ENCODE data around the gene USP54.
"Not testable (repeated sequence)": the region's sequence is repeated elsewhere in the genome, so short reads cannot be mapped to it uniquely, and the experiment has no call there.

Gene USP54

DNA sequence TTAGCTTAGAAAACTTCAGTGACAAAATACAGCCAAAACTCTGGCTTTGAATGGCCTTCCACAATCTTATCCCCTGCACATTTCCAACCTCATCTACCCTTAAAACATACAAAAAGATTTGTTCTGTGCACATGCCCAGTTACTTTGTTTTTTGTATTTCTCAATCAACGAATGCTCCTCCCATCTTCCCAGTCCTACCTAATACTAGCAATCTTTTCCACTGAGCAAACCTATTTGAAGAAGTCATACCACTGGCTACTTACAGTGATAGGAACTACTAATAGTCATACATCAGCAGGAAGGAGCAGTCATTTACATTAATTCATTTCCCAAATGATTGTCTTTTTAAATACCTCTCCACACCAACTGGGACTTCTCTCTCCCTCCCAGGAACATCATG, 2.5 kb downstream of the USP54 start:
- DNase-seq (ENCODE audit: low read depth in 2 of 2): no peak

DNA sequence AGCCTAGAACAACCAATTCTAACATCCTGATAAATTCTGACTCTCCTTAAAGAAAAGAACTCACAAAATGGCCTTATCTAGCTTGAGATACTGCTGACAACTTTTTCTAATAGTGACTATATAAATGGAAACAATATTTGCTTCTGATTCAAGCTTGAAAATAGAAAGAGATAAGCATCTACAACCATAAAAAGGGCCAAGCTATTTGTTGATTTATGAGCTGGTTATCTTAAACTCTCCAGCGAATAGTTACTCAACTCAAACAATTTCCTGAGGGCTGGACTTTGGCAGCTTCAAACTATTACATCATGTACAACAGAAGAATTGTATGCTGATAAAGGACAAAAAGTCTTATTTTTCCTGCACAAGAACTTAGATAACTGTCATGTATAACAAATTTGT, 4.6 kb downstream of the USP54 start:
- DNase-seq (ENCODE audit: low read depth in 2 of 2): no peak

DNA sequence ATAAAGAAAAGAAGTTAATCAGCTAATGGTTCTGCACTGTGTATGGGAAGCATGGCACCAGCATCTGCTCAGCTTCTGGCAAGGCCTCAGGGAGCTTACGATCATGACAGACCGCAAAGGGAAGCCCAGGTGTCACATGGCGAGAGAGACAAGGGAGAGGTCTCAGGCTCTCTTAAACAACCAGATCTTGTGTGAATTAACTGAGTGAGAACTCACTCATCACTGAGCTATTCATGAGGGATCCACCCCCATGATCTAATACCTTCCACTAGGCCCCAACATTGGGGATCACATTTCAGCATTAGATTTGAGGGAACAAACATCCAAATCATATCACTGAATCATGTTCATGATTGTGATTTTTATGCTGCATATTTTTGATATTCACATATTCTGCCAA, 5.8 kb downstream of the USP54 start:
- DNase-seq (ENCODE audit: low read depth in 2 of 2): no peak

DNA sequence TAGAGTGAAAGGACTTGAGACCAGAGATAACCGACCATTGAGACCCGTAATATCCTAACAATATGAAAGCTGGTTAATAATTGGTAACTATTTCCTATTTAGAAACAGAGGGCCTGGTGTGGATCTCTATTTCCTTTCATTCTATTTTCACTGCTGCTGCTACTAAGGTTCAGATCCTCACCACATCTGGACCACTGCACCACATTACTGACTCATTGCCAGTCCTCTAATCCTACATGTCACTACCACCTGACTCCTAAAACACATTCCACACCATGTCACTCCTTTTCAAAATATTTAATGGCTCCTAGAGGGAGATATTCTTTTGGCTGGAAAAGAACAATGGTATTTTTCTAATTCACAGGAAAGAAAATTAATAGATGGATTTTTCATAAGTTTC, 6.4 kb downstream of the USP54 start:
- DNase-seq (ENCODE audit: low read depth in 2 of 2): no peak

DNA sequence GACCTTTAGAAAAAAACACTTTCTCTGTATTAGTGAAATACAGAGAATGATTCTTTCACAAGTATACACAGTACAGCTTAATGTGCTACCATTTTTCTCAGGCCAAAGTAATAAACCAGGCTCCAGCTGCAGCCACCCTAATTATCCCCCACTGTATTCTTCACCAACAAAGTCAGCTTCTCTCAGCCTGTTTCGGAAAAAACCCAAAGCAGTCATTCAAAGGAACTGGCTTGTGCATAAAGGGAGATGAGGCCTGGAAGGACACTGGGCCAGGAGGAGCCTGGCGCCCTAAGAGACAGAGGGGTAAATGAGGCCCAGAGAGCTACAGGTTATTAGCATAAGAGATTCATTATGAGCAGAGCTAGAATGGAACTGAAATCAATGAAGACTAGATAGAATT, 9.2 kb downstream of the USP54 start:
- no peak for DNase-seq (ENCODE audit: low read depth in 2 of 2)

DNA sequence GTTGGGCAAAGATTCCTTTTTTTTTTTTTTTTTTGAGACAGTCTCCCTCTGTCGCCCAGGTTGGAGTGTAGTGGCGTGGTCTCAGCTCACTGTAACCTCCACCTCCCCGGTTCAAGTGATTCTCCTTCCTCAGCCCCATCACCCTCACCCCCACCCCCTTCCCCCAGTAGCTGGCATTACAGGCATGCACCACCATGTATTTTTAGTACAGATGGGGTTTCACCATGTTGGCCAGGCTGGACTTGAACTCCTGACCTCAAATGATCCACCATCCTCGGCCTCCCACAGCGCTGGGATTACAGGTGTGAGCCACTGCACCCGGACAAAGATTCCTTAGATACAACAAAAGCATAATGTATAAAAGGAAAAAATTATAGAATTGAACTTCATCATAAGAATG, 12.2 kb downstream of the USP54 start:
- DNase-seq (ENCODE audit: low read depth in 2 of 2): not testable (repeated sequence)

DNA sequence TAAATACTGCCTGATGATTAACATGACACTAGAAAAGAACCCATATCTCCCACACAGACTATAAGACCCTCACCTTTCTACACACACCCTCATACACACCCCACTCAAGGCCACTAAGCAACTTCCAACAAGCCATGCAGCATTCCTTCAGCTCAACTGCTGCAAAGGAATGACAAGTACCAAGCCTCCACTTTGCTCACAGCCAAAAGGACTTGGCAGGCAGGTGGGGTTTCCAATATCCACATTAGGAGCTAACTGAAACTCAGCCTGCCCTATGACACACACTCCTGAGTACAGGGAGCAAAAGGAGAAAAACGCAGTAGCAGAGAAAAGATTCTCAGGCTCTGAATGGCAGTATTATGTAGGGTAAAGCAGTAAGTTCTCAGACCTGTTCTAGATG, 13.4 kb downstream of the USP54 start:
- DNase-seq (ENCODE audit: low read depth in 2 of 2): no peak

DNA sequence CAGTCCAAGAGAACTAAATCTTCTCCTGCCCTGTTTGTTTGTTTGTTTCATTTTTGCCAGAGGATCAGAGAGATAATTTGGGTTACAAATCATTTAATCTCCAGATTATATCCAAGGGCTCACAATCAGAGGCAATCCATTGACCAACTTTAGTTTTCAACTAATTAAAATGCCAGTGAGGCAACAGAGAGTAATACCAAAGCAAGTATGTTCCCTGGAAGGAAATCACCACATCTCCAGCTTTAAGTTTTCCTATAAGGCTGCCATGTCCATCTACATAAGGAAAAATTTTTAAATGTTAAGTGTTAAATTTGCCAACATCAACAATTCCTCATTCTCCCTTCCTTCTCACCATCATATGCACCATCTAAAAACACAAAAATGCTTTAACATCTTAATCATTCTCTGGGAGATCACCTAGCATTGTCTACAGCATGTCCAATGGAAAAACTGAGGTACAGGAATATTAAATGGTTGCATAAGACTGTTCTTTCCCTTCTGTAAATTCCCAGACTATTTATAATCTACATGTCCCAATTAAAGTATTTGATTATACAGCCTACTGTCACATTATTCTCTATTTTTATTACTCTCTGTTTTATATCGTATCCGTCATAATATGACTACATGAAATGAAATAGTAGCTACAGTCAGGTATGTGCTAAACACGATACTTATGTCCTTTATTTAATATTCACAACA, 14.1 kb downstream of the USP54 start:
- DNase-seq (ENCODE audit: low read depth in 2 of 2): no peak

DNA sequence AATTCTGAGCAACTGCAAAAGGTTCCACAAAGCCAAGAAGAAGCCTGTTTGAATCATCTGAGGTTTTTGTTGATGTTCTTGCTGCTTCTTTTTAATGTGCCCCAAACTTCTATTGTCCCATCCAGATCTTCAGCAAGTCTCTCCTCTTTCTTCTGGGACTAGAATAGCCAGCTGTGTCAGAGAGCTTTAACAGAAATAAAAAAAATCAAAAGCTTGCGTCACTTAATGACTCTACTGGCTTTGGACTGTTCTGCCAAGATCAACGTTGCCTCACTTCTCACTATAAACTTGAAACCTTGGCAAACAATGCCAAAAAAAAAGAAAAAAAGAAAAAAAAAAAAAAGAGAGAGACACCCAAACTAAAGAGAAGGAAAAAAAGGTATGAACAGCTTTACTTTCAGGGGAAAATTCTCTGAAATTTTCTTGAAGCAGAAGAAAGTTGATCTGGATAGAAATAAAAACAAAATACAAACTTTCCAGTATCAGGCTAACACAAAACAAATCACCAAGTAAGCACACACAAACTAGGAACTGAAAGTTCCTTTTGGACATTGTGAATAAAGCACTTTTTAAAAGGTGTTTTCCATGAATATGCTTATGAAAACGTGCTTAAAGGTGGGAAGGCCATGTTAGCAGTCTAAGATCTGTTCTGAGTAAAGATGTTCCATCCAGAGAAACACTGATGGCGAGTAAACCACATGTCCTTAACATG, 14.8 kb downstream of the USP54 start:
- DNase-seq (ENCODE audit: low read depth in 2 of 2): no peak

DNA sequence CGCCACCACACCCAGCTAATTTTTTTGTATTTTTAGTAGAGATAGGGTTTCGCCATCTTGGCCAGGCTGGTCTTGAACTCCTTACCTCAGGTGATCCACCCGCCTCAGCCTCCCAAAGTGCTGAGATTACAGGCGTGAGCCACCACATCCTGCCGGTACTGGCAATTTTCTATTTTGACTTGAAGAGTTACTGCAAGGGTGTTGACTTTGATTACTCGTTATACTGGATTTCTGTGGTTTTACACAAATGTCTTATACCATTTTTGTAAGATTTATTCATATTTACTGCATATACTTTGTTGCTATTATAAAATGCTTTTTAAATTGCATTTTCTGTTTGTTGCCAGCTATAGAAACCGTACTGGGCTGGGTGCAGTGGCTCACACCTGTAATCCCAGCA, 24.1 kb downstream of the USP54 start:
- not testable (repeated sequence) for DNase-seq (ENCODE audit: low read depth in 2 of 2)

DNA sequence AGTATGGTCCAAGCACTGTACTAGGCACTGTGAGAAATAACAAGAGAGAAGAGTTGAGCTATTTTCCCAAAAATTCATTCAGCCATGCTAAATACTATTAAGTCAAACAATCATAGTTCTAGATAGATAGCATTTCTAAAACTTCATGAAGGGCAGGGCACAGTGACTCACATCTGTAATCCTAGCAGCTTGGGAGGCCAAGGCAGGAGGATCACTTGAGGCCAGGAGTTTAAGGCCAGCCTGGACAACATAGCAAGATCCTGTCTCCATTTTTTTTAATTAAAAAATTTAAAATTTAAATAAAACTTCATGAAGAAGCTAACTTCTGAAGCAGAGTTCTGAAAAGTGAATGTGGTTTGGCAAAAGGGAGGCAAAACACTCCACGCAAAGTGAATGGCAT, 29.9 kb downstream of the USP54 start:
- no peak for DNase-seq (ENCODE audit: low read depth in 2 of 2)

DNA sequence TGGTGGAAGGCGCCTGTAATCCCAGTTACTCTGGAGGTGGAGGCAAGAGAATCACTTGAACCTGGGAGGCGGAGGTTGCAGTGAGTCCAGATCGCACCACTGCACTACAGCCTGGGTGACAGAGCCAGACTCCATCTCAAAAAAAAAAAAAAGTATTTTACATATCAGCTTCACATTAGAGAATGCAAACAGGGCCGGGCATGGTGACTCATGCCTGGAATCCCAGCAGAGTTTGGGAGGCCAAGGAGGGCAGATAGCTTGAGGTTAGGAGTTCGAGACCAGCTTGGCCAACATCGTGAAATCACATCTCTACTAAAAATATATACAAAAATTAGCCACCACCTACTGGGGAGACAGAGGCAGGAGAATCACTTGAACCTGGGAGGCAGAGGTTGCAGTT, 31.6 kb downstream of the USP54 start:
- DNase-seq (ENCODE audit: low read depth in 2 of 2): no peak

DNA sequence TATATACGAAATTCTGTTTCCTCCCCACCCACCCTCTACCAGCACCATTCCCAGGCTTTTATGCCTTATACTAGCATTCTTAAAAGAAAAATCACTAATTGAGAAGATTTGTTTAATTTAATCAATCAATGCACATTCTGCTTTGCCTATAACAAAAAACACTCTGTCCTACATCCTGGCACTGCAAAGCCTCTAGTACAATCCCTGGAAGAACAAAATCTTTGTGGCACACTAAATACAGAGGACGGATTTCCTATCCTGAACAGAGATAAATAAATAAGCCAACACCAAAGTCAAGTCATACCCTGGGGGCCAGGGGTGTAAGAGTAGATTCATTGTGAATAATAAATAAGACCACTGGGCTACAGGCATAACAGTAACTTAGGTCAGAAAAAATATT, 34.3 kb downstream of the USP54 start:
- no peak for DNase-seq (ENCODE audit: low read depth in 2 of 2)

DNA sequence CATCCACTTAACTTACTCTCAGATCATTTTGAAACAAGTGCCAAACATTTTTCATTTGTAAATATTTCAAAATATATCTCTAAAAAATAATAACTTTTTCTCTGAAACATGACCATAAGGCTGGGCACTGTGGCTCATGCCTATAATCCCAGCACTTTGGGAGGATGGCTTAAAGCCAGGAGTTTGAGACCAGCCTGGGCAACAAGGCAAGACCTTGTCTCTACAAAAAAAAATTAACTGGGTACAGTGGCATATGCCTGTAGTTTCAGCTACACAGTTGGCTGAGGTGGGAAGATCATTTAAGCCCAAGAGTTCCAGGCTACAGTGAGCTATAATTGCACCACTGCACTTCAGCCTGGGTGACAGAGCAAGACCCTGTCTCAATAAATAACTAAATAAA, 36.4 kb downstream of the USP54 start:
- DNase-seq (ENCODE audit: low read depth in 2 of 2): no peak

DNA sequence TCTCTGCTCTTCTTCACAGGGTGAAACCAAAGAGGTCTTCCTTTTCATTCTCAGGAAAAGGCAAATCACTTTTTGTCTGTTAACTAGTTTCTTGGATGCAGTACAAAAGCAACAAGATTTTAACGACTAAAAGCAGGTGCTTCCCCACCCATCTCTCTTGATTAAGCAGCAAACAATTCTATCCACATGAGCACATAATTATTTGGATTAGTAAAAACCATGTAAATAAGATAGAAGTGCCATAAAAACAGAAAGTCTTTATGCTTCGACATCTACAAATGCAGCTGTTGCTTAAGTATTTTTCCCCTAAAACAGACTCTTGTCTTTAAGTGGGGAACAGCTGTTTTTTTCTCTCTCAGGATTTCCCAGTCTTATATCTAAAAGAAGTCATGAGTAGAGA, 37.4 kb downstream of the USP54 start:
- no peak for DNase-seq (ENCODE audit: low read depth in 2 of 2)

DNA sequence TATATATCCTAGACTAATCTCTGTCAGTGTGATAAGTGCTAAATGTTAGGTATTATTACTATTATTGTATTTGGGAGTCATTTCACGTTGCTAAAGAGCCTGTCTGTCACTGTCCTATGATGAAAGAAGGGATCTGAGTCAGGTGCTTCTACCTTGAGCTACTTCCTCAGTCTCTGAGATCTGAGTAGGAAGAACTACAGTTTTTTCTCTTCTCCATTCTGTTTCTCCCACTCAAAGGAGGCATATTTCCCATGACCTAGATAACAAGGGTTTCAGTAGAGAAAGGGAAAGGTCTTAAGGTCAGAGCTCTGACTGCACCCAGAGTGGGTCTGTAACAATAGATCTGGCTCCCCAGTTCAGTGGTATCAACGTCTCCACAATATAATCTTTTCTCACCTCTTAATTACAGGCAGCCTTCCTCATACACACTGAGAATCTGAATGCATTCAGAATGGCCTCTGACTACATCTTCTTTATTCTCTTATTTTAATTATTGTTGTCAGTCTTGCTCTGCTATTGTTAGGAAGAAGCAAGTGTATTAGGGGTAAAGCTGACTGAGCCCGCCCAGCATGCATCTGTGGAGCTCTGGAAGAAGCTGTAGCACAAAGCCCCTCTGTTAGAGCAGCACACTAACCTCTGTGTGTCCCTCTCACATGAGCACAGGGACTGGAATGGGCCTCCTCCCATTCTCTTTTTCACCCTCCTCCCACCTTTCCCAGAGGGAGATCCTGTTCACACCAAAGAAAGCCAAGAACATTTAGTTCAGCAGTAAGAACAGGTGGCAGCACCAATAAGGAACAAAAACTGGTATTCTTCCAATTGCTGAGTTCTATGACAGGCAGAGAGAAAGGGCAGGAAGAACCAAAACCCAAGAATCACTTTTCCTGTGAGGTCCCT, 38.1 kb downstream of the USP54 start:
- DNase-seq (ENCODE audit: low read depth in 2 of 2): no peak

DNA sequence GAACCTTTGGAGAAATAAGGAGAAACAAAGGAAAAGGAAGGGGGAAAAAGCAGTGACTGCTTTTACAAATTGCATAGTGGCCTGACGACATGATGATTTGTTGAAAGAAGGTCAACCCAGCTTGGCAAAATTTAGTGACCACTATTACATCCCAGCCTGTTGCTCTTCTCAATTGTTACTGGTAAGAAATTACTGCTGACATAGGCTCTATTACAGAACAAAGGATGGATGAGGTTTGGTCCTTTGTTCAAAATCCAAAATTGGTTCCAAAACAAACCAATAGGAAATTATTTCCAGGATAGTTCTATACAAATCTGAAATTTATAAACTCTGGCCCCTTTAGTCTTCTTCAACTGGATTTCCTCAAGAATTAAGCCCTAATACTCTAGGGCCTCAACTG, 39.6 kb downstream of the USP54 start:
- no peak for DNase-seq (ENCODE audit: low read depth in 2 of 2)

DNA sequence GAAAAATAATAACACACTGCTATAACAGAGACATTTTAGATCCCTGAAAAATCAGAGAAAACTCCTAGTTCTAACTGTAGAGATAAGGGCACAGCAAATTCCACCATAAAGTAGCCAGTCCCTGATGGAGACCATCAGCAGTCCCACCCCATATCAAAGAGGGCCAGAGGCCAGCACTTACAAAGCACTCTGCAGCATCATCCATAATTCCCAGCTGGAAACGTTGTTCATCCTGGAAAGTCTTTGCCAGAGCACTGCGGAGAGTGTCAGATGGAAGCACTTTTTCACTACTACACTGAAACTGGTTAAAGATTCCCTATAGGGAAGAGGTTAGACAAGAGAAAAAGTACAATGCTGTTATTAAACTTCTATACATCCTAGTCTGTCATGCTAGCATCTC, 45.8 kb downstream of the USP54 start:
- no peak for DNase-seq (ENCODE audit: low read depth in 2 of 2)

DNA sequence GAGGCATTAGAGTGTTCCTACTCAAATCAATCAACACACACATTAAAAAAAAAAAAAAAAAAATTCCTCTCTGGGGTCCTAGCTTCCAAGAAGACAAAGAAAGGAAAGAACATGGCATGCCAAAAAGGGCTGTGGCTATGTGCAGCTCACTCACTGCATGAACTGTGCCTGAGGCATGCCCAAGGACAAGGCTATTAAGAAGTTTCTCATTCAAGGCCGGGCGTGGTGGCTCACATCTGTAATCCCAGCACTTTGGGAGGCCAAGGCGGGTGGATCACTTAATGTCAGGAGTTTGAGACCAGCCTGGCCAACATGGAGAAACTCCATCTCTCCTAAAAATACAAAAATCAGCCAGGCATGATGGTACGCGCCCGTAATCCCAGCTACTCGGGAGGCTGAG, 53.4 kb downstream of the USP54 start:
- DNase-seq (ENCODE audit: low read depth in 2 of 2): no peak

DNA sequence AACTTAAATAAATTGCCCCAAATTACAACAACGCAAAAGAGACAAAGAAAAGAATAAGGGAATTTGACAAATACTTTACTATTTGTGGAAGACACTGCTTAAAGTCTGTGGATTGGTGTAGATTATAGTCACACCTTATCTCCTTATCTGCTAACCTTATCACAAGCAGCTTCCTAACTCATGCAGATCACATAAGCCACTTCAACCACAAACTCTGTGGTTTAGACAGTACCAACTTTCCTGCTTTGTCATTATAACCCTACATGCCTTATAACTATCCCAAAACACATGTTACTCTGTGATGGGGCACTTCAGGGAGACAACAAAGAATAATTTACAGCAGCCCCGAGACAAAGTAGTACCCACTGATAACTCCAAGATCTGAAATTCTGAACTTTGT, 53.9 kb downstream of the USP54 start:
- no peak for DNase-seq (ENCODE audit: low read depth in 2 of 2)

DNA sequence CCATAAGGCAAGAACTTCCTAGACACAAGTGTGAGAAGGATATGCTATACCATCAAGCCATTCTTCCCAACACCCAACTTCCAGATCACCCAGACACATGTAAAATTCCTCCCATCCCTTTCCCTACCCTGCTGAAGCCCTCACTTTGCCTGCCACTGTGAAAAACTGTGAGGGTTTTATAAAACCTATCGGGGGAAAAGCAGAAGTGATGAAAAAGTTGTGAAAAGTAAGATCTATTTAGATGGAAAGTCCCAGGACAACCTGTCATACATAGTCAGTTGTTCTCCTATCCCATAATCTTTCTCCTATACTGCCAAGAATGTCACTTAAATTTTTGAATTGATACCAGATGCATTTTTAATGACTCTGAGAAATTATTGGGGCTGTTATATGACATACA, 56.3 kb downstream of the USP54 start:
- DNase-seq (ENCODE audit: low read depth in 2 of 2): no peak

DNA sequence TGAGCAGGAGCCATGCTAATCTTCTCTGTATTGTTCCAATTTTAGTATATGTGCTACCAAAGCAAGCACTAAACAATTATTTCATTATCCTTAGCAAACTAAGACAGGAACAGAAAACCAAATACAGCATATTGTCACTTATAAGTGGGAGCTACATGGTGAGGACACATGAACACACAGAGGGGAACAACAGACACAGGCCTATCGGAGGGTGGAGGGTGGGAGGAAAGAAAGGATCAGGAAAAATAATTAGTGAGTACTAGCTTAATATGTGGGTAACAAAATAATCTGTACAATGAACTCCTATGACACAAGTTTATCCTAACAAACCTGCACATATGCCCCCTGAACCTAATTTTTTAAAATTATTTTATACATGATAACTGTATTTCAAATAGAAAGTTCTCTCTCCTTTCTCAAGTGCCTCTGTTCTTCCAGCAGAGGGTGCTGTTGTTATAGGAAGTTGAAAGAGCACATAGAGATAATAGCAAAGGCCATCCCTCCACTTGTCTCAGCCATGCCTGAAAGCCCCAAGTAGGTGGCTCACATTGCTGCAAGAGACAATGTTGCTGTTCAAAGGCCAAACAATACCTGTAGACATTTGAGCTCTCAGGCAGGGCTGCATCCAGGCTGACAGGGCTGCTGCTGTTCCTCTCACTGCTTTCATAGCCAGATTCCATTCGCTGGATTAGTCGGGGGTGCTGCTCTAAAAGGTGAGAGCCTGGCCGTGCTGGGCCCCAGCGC, 61.9 kb downstream of the USP54 start:
- DNase-seq (ENCODE audit: low read depth in 2 of 2): peak; percentile 8 to 11

Measured in stimulated activated CD8-positive, alpha-beta memory T cell treated with anti-CD3 and anti-CD28 coated beads, Interleukin-2, amount 100 ng/mL, for 1 hour (primary cell).